ENCODE data around the gene BPIFB1. TPM values are rescaled to one million over a fixed set of nuclear protein-coding genes. Genes with fewer than 3 reads are reported as not detected.

Gene BPIFB1
- polyA plus RNA-seq, 1 donor (not counting 4 experiments of a cell fraction or from before 2014, with no cell fraction given), result not detected

DNA sequence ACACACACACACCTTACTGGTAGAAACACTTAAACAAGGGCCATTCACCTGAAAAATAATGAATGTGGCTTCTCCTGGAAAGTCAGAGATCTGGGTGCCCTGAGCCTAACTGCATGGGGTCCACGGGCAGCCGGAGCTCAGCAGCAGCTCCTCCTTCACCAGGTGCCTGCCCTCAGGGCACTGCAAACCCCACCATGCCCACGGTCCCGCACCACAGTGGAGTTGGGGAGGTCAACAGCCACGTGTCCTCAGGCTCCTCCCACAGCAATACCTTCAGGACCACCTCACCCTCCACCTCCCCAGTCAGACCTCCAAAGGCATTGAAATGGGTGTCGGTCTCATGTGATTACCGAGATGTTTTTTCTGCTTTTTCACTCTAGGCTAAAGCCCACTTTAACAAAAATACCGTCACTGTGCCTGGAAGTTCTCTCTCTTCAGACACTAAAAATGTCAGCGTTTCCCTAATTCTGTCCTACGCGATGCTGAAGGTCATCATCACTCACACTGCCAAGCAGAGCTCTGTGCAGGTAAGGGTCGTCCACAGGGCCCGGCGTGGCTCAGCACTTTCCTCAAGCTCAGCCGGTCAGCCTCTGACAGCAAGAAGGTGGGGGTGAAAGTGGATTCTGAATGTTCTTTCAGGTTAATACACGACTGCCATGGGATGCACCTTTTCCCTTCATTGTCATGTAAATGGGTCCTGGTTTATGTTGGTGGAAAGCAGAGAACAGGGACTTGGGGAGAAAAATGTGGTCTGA is 69.4 kb downstream of the BPIFB1 start:
- no peak overlapping the region for H3K27ac ChIP-seq (ENCODE audit: control insufficient read depth, insufficient read depth, low read length)
- H3K4me2 ChIP-seq (ENCODE audit: control insufficient read depth, extremely low read depth, insufficient read depth, low read depth, low read length), result no peak overlapping the region
- no peaks in the 10 kb centered on the region for H3K9me3 ChIP-seq (ENCODE audit: control insufficient read depth, low read depth, low read length)
- dilution Hi-C loops (cut with MboI; ENCODE audit: extremely low pct_ligation_motif_present, low sequenced_read_pairs), result no loop called here
- TF ChIP-seq CTCF (optimal IDR thresholded peaks at IDR 0.05 in 1 of 3, IDR thresholded peaks at IDR 0.05 in 1 of 3, conservative IDR thresholded peaks at IDR 0.05 in 1 of 3; ENCODE audit: extremely low read depth in 1 of 3, insufficient read depth in 2 of 3, low read length in 3 of 3), result no peak
- no peak for TF ChIP-seq EZH2 (IDR thresholded peaks at IDR 0.05; ENCODE audit: low read length)
- no peak overlapping the region for H2AFZ ChIP-seq (ENCODE audit: control insufficient read depth, low read length)
- H3K9ac ChIP-seq (ENCODE audit: control insufficient read depth, extremely low read depth, insufficient read depth, low read length), result no peak overlapping the region
- no peaks in the 10 kb centered on the region for H3K9me1 ChIP-seq (ENCODE audit: control insufficient read depth, extremely low read depth, insufficient read depth, low read length)
- H3K79me2 ChIP-seq (ENCODE audit: control insufficient read depth, insufficient read depth, low read length), result no peaks in the 10 kb centered on the region
- H3K4me3 ChIP-seq (ENCODE audit: control insufficient read depth in 2 of 3, extremely low read depth in 1 of 3, insufficient read depth in 2 of 3, low read depth in 1 of 3, low read length in 3 of 3), result no peak overlapping the region
- no peaks in the 10 kb centered on the region for H3K4me1 ChIP-seq (ENCODE audit: control insufficient read depth, extremely low read depth, insufficient read depth, low read length)
- FAIRE-seq (no peak), DNase-seq (ENCODE audit: low read depth, low spot score) (no peak)
- H3K27me3 ChIP-seq (ENCODE audit: control insufficient read depth, extremely low read depth, insufficient read depth, low read length), result no peaks in the 10 kb centered on the region
- no peaks in the 10 kb centered on the region for H3K36me3 ChIP-seq (ENCODE audit: control insufficient read depth in 2 of 2, extremely low read depth in 1 of 2, insufficient read depth in 2 of 2, low read length in 2 of 2)
- no peaks in the 10 kb centered on the region for H4K20me1 ChIP-seq (ENCODE audit: control insufficient read depth, extremely low read depth, insufficient read depth, low read length)

DNA sequence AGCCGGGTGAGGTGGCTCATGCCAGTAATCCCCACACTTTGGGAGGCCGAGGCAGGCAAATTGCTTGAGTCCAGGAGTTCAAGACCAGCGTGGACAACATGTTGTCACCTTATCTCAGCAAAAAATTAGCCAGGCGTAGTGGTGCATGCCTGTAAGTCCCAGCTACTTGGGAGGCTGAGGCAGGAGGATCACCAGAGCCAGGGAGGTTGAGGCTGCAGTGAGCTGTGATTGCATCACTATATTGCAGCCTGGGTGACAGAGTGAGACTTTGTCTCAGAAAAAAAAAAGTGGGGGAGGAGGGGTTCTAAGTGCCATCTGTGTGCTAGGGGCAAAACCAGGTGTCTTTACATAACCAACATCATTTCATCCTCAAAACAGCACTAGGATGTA is 70.0 kb downstream of the BPIFB1 start:
- Histone ChIP-seq H3K36me3 (ENCODE audit: control insufficient read depth in 2 of 2, extremely low read depth in 1 of 2, insufficient read depth in 2 of 2, low read length in 2 of 2) (no peaks in the 10 kb centered on the region), H3K9ac (ENCODE audit: control insufficient read depth, extremely low read depth, insufficient read depth, low read length) (no peak overlapping the region), H3K27ac (ENCODE audit: control insufficient read depth, insufficient read depth, low read length) (no peak overlapping the region), H3K4me3 (ENCODE audit: control insufficient read depth in 2 of 3, extremely low read depth in 1 of 3, insufficient read depth in 2 of 3, low read depth in 1 of 3, low read length in 3 of 3) (no peak overlapping the region), H4K20me1 (ENCODE audit: control insufficient read depth, extremely low read depth, insufficient read depth, low read length) (no peaks in the 10 kb centered on the region), H3K79me2 (ENCODE audit: control insufficient read depth, insufficient read depth, low read length) (no peaks in the 10 kb centered on the region), H3K9me3 (ENCODE audit: control insufficient read depth, low read depth, low read length) (no peaks in the 10 kb centered on the region), H2AFZ (ENCODE audit: control insufficient read depth, low read length) (no peak overlapping the region), H3K4me1 (ENCODE audit: control insufficient read depth, extremely low read depth, insufficient read depth, low read length) (no peaks in the 10 kb centered on the region), H3K9me1 (ENCODE audit: control insufficient read depth, extremely low read depth, insufficient read depth, low read length) (no peaks in the 10 kb centered on the region), H3K27me3 (ENCODE audit: control insufficient read depth, extremely low read depth, insufficient read depth, low read length) (no peaks in the 10 kb centered on the region), H3K4me2 (ENCODE audit: control insufficient read depth, extremely low read depth, insufficient read depth, low read depth, low read length) (no peak overlapping the region)
- no peak for TF ChIP-seq EZH2 (IDR thresholded peaks at IDR 0.05; ENCODE audit: low read length)
- TF ChIP-seq CTCF (optimal IDR thresholded peaks at IDR 0.05 in 1 of 3, IDR thresholded peaks at IDR 0.05 in 1 of 3, conservative IDR thresholded peaks at IDR 0.05 in 1 of 3; ENCODE audit: extremely low read depth in 1 of 3, insufficient read depth in 2 of 3, low read length in 3 of 3), result no peak
- DNase-seq (ENCODE audit: low read depth, low spot score) (no peak), FAIRE-seq (no peak)
- dilution Hi-C loops (cut with MboI; ENCODE audit: extremely low pct_ligation_motif_present, low sequenced_read_pairs), result no loop called here

Other genes starting within 250 kb of the BPIFB1 start
- not detected in 3 replicates for gene BPIFB3, start 229.3 kb upstream of the BPIFB1 start, polyA plus RNA-seq
- gene BPIFB4, start 203.6 kb upstream of the BPIFB1 start, polyA plus RNA-seq, result not detected in 3 replicates
- gene BPIFA2, start 115.1 kb upstream of the BPIFB1 start, polyA plus RNA-seq, result not detected in 3 replicates
- gene BPIFA3, start 65.9 kb upstream of the BPIFB1 start, polyA plus RNA-seq, result not detected in 3 replicates
- gene BPIFA1, start 47.2 kb upstream of the BPIFB1 start, polyA plus RNA-seq, result not detected in 3 replicates
- 25.2 to 40.2 TPM (median 34.0 TPM) in 3 replicates for gene CDK5RAP1, start 118.3 kb downstream of the BPIFB1 start, polyA plus RNA-seq
- 3.6 to 6.5 TPM (median 4.8 TPM) in 3 replicates for gene SNTA1, start 160.5 kb downstream of the BPIFB1 start, polyA plus RNA-seq
- 5.5 to 8.7 TPM (median 6.8 TPM) in 3 replicates for gene CBFA2T2, start 206.9 kb downstream of the BPIFB1 start, polyA plus RNA-seq